Measurements from ENCODE around the gene WIPF3.

The WIPF3 gene

DNA sequence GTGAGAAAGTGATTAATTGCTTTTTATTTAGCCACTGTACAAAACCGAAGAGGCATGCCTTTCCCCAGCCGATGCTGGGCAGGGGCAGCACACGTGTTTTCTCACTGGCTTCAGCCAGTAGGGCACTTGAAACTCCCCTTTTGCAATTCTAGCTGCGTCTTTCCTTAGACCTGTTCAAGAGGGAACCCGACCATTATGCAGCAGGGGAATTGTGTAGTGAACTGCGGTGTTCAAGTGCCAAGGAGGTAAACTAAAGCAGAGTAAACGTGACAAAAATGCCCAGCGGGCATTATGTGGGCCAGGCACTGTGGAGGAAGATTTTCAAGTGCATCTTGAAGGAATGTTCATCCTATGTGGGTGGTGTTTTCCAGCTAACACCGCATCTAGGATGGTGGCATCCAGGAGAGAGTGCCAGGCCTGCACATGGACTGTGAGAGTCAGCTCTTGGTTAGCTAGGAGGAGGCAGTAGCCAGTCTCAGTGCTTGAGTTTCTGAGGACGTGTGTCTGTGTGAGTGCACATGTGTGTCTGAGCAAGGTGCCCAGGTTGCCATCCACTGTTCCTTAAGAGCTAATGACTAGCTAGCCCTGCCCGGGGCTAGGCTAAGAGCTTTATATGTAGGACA is 3.3 kb downstream of the WIPF3 start:
- DNase-seq (ENCODE audit: low spot score) (no peak), FAIRE-seq (peak; percentile 61)

DNA sequence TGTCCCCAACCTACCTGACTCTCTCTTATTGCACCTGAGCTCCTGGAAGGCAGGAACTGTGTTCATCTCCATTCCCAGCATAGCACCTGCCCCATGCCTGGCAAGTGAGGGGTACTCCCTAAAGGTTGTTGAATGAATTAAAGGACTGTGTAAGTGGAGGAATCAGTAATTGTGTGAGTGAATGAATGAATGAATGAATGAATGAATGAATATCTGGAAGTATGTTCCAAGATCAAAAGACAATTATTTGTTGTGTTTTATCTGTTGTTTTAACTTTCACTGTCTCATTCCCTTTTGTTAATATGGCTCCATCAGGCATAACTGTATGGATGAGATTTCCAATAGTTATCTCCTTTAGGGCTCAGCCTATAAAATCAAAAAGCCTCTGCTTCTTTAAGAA is 4.0 kb downstream of the WIPF3 start:
- DNase-seq (ENCODE audit: low spot score) (no peak), FAIRE-seq (no peak)

DNA sequence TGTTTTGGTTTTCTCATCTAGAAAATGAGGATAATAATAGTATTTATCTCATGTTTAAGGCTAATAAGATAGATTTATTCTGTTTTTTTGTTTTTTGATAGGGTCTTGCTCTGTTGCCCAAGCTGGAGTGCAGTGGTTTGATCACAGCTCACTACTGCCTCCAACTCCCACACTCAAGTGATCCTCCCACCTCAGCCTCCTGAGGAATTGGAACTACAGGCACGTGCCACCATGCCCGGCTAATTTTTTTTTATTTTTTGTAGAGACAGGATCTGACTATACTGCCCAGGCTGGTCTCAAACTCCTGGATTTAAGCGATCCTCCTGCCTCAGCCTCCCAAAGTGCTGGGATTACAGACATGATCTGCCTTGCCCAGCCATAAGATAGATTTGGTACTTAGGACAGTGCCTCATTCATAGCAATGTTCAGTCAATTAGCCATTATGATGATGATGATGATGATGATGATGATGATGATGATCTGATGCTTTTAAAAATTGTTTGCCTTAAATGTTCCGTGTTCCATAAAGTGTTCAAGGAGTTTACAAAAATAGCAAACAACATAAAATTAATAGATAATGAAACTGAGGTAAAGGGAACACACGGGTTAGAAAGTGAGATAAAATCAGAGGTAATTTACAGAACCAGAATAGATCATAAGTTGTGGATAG is 4.6 kb downstream of the WIPF3 start:
- peak; percentile 44 for FAIRE-seq
- no peak for DNase-seq (ENCODE audit: low spot score)

DNA sequence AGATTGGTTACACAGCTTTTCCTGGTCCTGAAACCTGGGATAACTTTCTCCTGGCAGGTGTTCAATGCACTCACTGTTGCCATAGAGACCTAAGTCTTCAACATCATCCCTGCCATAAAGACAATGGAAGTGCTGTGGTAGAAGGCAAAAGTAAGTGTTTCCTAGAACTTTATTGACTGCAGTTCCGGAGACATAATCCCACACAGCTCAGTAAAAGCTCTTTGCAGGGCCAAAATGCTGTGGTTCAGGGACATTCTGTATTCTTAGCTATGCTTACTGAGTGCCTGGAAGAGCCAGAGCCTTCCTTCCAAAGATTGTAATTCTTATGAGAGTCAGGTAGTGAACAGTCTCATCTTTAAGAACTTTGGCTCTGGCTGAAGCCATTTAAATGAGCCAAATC is 5.3 kb downstream of the WIPF3 start:
- DNase-seq (ENCODE audit: low spot score) (no peak), FAIRE-seq (no peak)

DNA sequence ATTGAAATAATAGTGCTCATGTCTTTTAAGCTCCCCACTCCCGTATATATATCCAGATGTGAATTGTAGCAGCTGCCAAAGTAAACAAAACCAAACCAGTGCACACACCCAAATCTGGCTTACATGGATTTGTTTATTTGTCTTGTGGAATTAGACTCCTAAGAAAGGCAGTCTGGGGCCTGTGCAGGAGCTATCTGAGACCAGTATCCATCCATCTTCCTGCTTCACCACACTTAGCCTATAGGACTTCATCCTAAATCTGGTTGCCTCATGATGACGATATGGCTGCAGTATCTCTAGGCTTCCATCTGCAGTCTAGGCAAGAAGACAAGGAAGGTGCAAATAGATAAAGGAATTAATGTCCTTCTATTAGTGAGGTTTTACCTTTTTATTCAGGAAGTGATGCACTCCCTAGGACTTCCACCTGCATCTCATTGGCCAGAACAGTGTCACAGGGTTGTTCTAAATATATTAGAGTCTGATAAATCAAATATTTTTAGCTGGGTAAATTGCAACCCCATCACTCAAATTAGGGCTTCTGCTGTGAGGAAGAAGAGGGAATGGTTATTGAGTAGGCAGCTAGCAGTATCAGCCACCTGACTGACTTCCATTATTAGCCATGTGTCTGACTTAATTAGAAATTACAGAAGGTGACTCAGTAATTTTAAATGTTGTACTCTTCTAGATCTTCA is 6.0 kb downstream of the WIPF3 start:
- no peak for FAIRE-seq

DNA sequence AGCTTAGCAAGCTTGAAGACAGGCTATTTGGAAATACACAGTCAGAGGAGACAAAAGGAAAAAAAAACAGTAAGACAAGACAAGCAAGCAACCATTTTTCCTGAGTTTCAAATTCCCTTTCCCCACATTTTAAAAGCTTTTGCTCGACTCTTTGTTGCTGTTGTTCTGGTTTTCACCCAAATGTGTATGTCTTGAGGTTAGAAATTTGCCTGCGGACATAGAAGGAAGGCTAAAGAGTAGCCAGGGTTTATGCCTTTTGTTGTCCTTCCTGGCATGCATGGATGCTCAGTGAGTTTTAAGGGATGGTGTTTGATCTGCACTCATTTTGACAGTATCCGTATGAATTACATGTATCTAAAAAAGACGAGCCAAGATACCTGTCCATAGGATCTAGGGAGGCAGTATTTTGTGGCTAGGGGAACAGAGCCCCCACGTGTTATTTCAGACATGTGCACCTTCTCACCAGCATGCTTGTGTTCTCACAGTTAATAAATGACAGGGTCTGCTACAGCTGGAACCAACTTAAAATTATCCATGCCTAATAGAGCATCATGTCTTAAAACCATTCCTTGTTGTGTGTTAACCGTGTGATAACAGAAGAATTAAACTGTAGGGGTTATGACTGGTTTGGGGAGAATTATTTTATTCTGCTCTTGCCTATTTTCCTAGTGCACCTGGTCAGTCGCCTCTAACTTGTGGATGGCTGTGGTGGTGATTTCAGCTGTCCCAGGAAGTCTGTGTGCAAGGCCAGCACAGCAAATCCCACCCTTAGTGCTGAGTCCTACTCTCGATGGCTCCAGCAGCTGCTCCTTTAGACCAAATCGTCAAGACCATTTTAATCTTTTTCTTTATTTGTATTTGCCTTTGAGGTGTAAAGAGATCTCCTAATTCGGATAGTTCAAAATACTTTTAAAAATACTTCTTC is 9.1 kb downstream of the WIPF3 start:
- no peak for DNase-seq (ENCODE audit: low spot score)
- FAIRE-seq, result peak; percentile 62

More for the DNA sequence above, 6.0 kb downstream of the WIPF3 start:
- DNase-seq (ENCODE audit: low spot score), result no peak

DNA sequence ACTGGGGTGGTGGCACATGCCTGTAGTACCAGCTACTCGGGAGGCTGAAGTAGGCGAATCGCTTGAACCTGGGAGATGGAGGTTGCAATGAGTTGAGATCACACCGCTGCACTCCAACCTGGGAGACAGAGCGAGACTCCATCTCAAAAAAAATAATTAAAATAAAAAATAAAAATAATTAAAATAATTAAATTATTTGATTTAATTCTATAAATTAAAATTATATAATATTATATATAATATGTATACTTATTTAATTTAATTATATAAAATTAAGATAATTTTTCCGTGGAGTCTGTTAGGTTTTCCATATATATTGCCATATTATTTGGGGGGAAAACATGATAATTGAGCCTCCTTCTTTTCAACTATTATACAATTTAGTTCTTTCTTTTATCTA is 12.0 kb downstream of the WIPF3 start:
- no peak for DNase-seq (ENCODE audit: low spot score)
- FAIRE-seq, result no peak

DNA sequence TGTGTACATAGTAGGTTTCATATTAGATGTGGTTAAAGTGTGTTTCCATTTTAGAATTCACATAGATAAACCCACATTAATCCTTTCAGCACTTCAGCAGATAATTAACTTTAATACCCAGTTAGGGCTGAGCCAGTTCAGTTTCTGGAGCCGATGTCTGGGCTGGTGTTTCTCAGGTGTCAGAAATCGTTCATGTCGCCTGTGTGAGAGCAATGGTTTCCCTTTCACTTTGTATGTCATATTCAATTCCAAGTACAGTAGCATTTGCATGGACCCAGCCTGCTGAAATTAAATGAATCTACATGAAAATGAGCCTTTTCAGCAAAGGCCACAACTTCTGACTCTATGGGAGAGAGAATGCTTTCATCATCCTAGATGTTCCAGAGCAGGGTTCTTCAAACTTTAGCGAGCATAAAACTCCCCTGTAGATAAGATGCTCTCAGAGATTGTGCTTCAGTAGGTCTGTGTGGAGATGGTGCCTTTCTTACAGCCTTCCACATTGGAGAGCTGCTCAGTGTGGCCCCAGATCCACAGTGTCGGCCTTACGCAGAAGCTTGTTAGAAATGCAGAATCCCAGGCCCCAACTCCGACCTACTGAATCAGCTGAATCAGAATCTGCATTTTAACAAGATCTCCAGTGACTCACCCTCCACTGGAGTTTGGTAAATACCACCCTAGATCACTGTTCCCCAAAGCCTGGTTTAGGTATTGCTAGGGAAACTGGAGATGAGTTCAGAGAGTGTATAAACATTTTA is 19.6 kb downstream of the WIPF3 start:
- no peak for DNase-seq (ENCODE audit: low spot score)

DNA sequence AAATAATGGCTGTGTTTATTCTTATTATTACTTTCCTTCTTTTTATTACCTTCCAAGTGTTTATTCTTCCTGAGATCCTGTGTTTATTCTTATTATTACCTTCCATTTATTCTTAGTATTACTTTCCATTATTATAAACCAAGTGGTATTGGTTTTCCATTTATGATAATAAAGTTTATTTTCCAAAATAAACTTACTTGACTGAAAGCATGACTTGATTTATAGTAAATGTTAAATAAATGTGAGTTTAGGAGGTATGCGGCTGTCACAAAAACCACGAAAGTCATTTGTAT is 20.2 kb downstream of the WIPF3 start:
- FAIRE-seq (no peak), DNase-seq (ENCODE audit: low spot score) (no peak)

More for the DNA sequence above, 19.6 kb downstream of the WIPF3 start:
- FAIRE-seq, result no peak

DNA sequence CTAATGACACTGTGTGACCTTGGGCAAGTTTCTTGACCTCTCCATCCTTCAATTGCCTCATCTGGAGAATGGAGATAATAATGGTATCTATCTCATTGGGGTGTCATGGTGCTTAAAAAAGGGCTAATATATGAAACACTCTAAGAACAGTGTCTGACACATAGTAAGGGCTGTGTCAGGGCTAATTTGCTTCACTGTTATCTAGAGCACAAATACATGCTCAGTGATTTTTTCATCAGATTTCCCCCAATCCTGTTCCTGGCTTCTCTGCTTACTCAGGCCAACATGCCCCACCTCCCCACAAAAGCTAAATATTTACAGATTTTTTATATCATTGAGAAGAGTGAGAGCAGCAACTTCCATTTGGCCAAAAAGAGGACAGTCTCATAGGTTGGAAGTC is 20.6 kb downstream of the WIPF3 start:
- FAIRE-seq (peak; percentile 46), DNase-seq (ENCODE audit: low spot score) (no peak)

DNA sequence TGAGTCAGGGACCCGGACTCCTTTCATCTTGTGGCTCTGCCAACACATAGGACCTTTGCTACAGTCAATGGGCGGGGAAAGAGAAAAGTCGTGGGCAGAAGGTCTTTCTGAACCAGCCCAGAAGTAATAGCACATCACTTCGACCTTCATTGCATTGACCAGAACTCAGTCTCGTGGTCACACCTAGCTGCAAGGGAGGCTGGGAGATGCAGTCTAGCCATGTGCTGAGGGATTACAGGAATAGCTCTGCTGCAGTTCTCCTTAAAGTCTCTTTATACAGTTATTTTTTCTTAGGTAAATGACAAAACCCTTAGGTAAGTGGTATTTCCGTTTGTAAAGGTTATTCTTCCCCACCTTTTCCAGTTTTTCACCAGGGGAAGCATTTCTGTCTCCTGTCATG is 25.4 kb downstream of the WIPF3 start:
- FAIRE-seq (no peak), DNase-seq (ENCODE audit: low spot score) (no peak)

DNA sequence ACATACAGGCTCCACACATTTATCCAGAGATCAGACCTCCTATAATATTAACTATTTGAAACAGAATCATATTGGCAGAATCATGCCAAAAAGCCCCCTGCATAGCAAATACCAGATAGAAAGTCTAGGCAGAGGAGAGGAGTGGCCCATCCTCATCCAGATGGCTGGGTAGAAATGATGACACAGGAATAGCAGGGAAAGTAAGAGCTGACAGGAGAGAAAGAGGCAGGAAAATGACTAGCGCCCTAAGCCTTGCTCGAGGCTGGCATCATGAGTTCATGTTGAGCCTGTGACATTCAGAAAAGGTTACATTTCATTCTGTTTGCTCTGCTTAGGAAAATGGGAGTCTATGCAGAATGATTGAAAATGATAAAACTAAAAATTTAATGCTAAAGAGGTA is 27.6 kb downstream of the WIPF3 start:
- DNase-seq (ENCODE audit: low spot score), result no peak
- FAIRE-seq, result no peak

DNA sequence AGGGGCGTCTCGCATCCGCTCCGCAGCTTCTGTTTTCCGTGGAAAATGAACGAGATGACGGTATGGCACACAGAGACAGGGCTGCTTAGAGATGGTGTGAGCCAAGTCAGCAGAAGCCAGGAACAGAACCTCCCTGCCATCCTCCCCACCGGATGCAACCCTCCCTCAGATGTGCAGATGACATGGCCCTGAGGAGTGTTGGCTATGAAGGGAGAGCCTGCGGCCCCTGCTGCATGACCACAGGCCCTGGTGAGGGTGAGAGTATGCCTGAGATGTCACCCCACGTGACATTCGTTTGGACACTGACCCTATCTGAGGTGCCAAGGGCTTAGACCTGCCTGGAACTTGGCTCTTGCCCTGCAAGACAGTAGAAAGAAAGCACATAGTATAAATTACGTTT is 29.4 kb downstream of the WIPF3 start:
- no peak for FAIRE-seq

DNA sequence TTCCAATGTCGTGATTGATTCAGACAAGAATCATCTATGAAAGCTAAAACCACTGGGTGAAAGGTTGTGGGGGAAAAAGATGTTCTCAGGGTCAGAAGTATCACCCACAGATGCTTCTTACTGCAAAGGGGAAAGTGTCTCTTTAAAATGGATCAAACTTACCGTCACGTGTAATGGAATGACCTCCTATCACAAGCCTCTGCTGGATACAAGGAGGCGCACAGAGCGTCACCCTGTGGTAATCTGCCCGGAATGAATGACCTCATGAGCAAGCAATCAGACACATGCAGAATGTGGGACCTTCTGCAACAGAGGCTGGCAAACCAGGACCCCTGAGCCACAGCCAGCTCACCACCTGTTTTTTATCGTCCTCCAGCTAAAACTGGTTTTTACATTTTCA is 33.0 kb downstream of the WIPF3 start:
- no peak for FAIRE-seq
- DNase-seq (ENCODE audit: low spot score), result peak; percentile 65

More for the DNA sequence above, 29.4 kb downstream of the WIPF3 start:
- no peak for DNase-seq (ENCODE audit: low spot score)

DNA sequence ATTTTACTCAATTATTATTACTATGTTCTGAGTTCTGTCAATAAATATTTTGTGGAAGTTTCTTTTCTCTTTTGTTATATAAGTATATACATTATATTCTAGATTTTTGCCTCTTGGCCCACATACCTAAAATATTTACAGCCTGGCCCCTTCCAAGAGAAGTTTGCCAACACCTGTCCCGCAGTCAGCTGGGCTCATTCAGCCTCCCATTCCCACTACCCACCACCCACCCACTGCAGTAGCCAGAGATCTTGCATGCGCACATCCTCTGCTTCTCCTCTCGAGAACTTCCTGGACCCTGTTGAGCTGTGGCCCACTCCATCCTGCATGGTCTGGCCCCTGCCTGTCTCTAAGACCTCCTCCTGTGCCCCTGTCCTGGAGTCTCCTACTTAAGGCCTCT is 33.6 kb downstream of the WIPF3 start:
- no peak for DNase-seq (ENCODE audit: low spot score)
- no peak for FAIRE-seq

DNA sequence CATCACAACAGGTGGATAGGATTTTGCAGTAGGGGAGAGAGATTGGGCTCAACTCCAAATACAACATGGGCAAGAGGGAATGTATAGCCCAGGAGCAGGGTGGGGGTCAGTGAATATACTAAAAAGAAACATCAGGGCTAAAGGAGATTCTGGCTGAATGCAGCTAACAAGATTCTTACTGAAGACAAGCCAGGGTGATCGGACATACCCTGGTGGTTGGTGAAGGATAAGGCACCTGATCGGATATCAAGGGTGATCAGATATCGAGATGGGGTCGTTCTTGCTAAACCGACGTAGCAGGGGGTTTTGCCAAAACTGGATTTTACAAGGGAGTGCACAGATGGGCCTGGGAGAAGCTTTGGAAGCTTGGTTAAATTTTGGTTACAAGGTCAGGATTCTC is 34.4 kb downstream of the WIPF3 start:
- DNase-seq (ENCODE audit: low spot score) (no peak), FAIRE-seq (no peak)

DNA sequence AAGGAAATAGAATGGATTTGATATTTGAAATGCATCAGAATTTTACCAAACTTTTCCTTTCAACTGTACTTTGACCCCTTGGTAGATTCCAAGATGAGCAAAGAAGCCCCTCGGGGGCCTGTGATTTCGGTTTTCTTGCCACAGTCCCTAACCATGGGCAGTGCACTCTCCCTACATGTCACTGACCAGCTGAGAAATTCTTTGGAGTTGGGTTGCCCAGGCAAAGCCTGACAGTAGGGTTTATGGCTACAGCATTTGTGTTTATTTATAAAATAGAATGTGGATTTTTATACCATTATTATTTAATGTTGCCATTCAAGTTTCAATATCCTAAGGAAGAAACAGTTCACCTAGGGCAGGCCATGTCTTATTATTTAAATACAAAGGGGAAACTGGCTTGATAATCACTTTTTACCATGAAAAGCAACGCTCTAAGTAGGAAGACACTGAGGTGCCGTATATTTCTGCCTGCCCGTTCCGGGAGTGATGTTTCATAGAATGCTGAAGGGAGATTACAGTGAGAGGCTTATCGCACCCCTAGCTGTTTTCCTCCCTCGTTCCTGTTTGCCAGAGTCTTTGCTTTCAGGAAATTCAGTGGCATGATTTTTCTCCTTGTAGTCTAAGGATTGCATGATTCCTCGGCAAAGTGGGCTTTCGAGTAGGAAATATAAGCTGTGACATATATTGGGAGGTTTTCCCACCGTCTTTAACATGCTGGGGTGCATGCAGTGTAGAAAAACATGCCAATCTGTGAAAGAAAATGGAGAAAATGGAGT is 35.8 kb downstream of the WIPF3 start:
- no peak for FAIRE-seq
- no peak for DNase-seq (ENCODE audit: low spot score)

DNA sequence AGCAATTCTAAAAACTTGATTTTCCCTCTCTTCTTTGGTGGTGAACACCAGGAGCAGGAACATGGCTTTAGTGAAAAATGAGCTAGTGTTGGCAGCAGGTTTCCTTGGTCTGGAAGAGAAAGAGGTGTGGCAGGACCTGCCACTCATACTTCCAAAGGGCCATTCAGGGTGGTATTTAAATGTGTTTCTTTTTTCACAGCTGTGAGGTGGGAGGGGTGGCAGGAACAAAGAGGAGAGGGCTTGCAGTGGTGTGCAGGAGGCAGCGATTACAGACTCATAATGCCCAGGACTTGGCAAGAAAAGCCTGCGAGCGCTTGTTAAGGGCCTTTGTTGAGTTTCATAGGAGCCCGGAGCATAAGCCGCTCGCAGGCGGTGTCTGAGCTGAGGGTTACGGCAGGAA is 36.8 kb downstream of the WIPF3 start:
- DNase-seq (ENCODE audit: low spot score) (no peak), FAIRE-seq (peak; percentile 5)

DNA sequence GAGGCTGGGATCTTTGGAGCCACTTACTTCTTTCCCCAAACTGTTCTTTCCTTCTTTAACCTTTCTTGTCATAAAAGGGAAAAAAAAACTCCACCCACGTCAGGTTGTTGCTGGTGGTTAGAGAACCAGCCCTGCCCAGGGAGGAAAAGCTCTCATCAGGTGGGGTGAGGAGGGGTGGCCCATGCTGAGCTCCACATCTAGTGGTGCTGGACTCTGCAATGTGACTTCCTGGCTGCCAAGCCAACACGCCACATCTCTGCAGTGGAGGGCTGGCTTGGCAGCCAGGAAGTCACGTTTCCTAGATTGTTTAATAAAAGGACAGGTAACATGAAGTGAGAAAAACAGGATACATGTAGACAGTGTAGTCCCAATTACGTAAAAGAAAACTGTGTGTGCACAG is 37.4 kb downstream of the WIPF3 start:
- no peak for FAIRE-seq
- DNase-seq (ENCODE audit: low spot score), result no peak

DNA sequence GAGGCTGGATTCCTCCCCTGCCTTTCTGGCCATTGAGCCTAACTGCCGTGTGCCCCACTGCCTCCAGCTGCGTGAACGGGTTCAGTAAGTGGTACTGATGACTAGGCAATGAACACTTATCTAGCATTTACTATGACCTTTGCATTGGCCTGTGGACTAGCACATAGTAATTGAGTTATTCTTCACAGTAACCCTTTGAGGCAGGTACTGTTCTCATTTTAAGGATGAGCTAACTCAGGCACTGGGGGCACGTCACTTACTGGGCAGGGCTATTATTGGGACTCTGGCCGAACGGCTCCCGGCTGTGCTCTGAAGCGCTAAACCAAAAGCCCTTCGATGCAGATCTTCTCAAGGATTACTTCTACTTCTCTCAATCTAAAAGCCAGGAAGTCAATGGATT is 38.3 kb downstream of the WIPF3 start:
- DNase-seq (ENCODE audit: low spot score) (no peak), FAIRE-seq (peak; percentile 83)

All from urothelium cell line (cell line).